AG04449 (cell line): ENCODE data around the gene C5orf24.
"Not testable (repeated sequence)": the region's sequence is repeated elsewhere in the genome, so short reads cannot be mapped to it uniquely, and the experiment has no call there.

Experiments used
- CTCF ChIA-PET: fragments of 350-600 bp; formaldehyde crosslinking; extraction: SDS; loops from one replicate; lab custom pipeline; 2021; ENCODE audit warnings: antibody characterized with exemption; lab: Yijun Ruan, JAX
- POLR2A ChIA-PET: fragments of 400-600, 350-600 bp; formaldehyde crosslinking; extraction: SDS; loops from one replicate; lab custom pipeline; 2020; ENCODE audit warnings: antibody characterized with exemption, inconsistent platforms; lab: Yijun Ruan, JAX
- DNase-seq: peaks from one replicate; pipeline ENCODE4 v3.0.0-alpha.2; 2010; ENCODE audit warnings: low read depth, low spot score
- H3K4me3 ChIP-seq: 2 replicates; pipeline ENCODE4 v1.5.1; 2011; ENCODE audit warnings: low read depth, mild to moderate bottlenecking, control low read depth, low read length
- TF ChIP-seq, protein P1 (sequence below): IDR thresholded peaks from one replicate; pipeline ENCODE4 v1.5.1; 2011; ENCODE audit warnings: mild to moderate bottlenecking, moderate library complexity, low read length, control low read depth, inconsistent platforms; ENCODE audit not compliant: insufficient read depth; ENCODE audit errors: missing control alignments

The C5orf24 gene

DNA sequence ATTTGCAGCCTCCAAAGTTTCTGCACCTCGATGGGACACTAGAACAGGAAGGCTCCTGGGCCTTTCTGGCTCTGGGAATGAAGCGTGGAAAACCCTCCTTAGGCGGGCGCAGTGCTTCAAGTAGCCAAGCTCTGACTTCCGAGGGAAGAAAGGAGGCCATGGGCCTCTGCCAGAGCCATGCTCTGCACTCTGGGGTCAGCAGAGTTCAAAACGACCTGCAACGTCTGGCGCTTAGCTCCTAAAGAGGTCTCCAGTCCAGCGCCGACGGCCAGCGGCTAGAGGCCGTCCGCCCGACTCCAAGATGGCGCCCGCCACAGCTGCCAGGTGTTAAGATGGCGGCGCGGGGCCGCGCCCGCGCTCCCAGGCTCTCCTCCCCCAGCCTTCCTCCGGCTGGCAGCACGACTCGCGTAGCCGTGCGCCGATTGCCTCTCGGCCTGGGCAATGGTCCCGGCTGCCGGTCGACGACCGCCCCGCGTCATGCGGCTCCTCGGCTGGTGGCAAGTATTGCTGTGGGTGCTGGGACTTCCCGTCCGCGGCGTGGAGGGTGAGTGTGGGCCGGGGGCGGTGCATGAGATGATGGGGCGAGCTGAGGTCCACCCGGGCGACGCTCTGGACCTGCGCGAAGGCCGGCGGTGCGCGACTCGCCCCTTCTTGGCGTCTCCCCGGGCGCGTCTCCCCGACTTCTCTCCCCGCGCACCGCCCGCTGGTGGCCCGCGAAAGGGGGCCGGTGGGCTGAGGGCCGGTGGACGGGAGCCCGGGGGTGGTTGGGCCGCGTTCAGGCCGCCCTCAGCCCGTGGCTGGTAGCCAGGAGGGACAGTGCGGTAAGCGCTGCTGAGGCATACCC, 28.4 kb downstream of the C5orf24 start, which contains the start of gene TXNDC15:
TXNDC15 (plus strand) TSS at position 385 of the 844 bp plus-strand sequence; CDS start at position 442, 57 bp downstream.
- ChIA-PET POLR2A (interaction anchor here (0.6 to 2.2 kb wide), 9 partner anchors 11 to 136 kb away, joined by 3 to 8 read pairs (median 4); partner anchors contain the start of genes C5orf24, CAMLG and PCBD2), CTCF (interaction anchor here (1.9 kb wide), 1 partner anchor 10 kb away, joined by 6 read pairs; no protein-coding TSS in a partner anchor)
- DNase-seq, result peak; percentile 31
- TF ChIP-seq, protein P1, sequence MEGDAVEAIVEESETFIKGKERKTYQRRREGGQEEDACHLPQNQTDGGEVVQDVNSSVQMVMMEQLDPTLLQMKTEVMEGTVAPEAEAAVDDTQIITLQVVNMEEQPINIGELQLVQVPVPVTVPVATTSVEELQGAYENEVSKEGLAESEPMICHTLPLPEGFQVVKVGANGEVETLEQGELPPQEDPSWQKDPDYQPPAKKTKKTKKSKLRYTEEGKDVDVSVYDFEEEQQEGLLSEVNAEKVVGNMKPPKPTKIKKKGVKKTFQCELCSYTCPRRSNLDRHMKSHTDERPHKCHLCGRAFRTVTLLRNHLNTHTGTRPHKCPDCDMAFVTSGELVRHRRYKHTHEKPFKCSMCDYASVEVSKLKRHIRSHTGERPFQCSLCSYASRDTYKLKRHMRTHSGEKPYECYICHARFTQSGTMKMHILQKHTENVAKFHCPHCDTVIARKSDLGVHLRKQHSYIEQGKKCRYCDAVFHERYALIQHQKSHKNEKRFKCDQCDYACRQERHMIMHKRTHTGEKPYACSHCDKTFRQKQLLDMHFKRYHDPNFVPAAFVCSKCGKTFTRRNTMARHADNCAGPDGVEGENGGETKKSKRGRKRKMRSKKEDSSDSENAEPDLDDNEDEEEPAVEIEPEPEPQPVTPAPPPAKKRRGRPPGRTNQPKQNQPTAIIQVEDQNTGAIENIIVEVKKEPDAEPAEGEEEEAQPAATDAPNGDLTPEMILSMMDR, result no peak
- peak within 1 kb of the TSS; percentile 93 for H3K4me3 ChIP-seq

DNA sequence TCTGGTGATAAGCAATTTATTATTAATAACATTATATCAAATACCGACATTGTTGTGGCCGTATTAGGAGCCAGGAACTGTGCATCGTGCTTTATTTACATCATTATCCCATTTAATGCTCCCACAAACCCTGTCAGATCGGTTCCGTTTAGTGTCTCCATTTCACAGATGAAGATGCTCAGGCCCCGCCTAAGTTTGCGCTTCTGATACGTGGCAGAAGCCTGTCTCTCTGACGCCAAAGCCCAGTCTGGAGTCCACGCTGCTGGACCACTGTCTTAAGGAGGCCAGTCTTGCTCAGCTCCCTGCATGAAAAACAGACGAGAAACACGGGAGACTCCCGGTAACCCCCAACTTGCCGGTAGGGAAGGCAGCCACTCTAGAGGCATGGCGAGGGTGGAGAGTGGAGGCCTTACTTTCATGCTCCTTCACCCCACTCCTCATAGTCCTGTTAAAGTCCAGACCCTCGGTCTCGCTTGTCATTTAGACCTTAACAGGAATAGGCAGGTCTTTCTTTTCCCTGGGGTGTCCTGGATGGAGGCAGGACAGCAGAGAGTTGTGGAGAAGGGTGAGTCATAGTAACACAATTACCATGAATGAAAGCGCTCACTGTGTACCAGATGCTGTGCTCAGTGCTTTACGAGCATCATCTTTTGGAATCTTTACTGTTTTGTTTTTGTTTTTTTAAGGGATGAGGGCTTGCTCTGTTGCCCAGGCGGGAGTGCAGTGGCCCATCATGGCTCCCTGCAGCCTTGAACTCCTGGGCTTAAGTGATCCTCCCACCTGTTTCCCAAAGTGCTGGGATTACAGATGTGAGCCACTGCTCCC, 29.3 kb downstream of the C5orf24 start:
- TF ChIP-seq, protein P1, result no peak
- POLR2A ChIA-PET, result interaction anchor here (0.9 to 2.2 kb wide), 3 partner anchors 16 to 30 kb away, joined by 4 to 8 read pairs (median 5); partner anchors contain the start of gene PCBD2
- H3K4me3 ChIP-seq, result peak overlapping the region; percentile 93
- peak; percentile 57 for DNase-seq
- CTCF ChIA-PET, result no interaction called here

DNA sequence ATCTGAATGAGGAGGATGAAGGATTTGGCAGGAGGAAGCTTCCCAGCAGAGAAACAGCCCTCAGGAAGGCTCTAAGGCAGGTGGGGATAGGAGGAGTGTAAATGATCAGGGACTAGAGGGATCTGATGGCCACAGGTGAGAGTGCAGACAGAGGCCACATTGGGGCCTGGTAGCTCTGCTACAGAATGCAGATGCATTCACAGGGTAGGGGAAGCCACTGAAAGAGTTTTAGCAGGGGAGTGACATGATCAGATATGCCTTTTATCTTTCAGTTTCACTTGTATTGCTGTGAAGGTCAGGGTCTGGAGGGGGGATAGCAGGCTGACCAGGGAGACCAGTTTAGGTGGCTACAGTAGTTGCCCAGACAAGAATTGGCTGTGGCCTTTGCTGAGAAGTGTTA, 31.4 kb downstream of the C5orf24 start:
- TF ChIP-seq, protein P1, result no peak
- ChIA-PET CTCF (no interaction called here), POLR2A (interaction anchor here (0.6 kb wide), 1 partner anchor 13 kb away, joined by 5 read pairs; no protein-coding TSS in a partner anchor)
- H3K4me3 ChIP-seq, result no peak overlapping the region
- no peak for DNase-seq

DNA sequence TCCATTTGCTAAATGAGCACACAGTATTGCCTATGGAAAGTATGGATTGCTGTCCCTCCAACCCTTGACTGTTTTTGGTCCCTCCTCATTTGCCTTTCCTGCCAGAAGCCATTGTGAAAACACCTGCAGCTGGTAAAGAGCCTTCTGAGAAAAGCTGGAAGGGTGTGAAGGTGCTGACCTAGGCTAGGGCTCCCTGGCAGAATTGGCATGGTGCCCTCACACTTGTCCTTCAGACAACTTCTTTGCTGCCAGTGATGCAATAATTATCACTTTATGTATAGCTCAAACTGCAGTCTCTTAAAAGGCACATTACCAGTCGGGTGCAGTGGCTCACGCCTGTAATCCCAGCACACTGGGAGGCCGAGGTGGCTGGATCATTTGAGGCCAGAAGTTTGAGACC, 32.6 kb downstream of the C5orf24 start:
- DNase-seq, result no peak
- TF ChIP-seq, protein P1, result no peak
- ChIA-PET POLR2A (no interaction called here), CTCF (interaction anchor here (1.0 kb wide), 1 partner anchor 26 kb away, joined by 4 read pairs; the partner anchor contains the start of gene PCBD2)
- no peak overlapping the region for H3K4me3 ChIP-seq

DNA sequence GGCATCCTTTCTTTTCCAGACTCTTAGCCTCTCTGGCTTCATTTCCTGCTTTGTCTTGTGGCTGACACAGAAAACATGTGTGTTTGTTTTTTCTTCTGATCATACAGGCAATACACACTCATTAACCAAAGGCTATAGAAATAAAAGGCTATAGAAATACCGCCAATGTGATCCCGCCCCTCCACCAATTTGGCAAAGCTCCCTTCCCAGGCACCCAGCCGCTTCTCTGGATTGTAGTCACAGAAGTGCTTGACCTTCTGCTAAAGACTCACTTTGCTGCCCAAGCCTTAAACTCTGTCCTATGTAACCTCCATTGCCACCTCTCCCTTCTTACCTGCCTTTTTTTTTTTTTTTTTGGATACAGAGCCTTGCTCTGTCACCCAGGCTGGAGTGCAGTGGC, 33.7 kb downstream of the C5orf24 start:
- no peak for DNase-seq
- TF ChIP-seq, protein P1, result no peak
- POLR2A ChIA-PET, result interaction anchor here (0.9 kb wide), 1 partner anchor 34 kb away, joined by 3 read pairs; the partner anchor contains the start of gene C5orf24
- CTCF ChIA-PET, result interaction anchor here (2.4 kb wide), 1 partner anchor 25 kb away, joined by 9 read pairs; the partner anchor contains the start of gene PCBD2
- H3K4me3 ChIP-seq, result no peak overlapping the region

DNA sequence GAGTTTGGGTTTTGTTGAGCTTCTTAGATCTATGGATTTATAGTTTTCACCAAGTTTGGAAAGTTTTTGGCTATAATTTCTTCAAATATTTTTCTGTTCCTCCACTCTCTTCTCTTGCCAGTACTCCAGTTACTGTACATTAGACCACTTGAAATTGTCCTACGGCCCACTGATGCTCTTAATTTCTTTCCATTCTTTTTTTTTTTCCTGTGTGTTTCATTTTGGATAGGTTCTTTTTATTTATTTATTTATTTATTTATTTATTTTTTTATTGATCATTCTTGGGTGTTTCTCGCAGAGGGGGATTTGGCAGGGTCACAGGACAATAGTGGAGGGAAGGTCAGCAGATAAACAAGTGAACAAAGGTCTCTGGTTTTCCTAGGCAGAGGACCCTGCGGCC, 35.2 kb downstream of the C5orf24 start:
- H3K4me3 ChIP-seq, DNase-seq, POLR2A ChIA-PET: not testable (repeated sequence)
- CTCF ChIA-PET, result interaction anchor here (0.6 to 2.4 kb wide), 2 partner anchors 24 to 26 kb away, joined by 3 to 9 read pairs; partner anchors contain the start of gene PCBD2

DNA sequence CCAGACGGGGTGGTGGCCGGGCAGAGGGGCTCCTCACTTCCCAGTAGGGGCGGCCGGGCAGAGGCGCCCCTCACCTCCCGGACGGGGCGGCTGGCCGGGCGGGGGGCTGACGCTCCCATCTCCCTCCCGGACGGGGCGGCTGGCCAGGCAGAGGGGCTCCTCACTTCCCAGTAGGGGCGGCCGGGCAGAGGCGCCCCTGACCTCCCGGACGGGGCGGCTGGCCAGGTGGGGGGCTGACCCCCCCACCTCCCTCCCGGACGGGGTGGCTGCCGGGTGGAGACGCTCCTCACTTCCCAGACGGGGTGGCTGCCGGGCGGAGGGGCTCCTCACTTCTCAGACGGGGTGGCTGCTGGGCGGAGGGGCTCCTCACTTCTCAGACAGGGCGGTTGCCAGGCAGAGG, 35.9 kb downstream of the C5orf24 start:
- CTCF ChIA-PET, result interaction anchor here (2.4 kb wide), 1 partner anchor 23 kb away, joined by 9 read pairs; the partner anchor contains the start of gene PCBD2
- H3K4me3 ChIP-seq, DNase-seq, POLR2A ChIA-PET: not testable (repeated sequence)
